ENCODE results near the gene PCCA.

PCCA gene

GRCh38 chr13:100051070-100051469 lies 37.8 kb upstream of the PCCA start:
- Histone ChIP-seq H3K27ac (no peak overlapping the region), H3K9me3 (no peaks in the 10 kb centered on the region), H3K4me1 (no peaks in the 10 kb centered on the region)

GRCh38 chr13:100059827-100060226 lies 29.1 kb upstream of the PCCA start:
- no peaks in the 10 kb centered on the region for H3K36me3 ChIP-seq
- no peak for TF ChIP-seq CTCF (IDR thresholded peaks at IDR 0.05)
- intact Hi-C loops (cut with DNase I; ENCODE audit: low total_unique reads): no loop called here
- no peaks in the 10 kb centered on the region for H3K4me1 ChIP-seq
- no peaks in the 10 kb centered on the region for H3K27me3 ChIP-seq
- peaks cover 0 to 7% (median 0%) of the 10 kb centered on the region in 3 donors for H3K9me3 ChIP-seq
- no peak overlapping the region for H3K4me3 ChIP-seq
- DNase-seq: no peak
- H3K27ac ChIP-seq: no peak overlapping the region

More at GRCh38 chr13:100051070-100051469, 37.8 kb upstream of the PCCA start:
- TF ChIP-seq CTCF (IDR thresholded peaks at IDR 0.05): no peak
- DNase-seq: no peak
- intact Hi-C loops (cut with DNase I; ENCODE audit: low total_unique reads): no loop called here
- Histone ChIP-seq H3K27me3 (no peaks in the 10 kb centered on the region), H3K4me3 (no peak overlapping the region), H3K36me3 (no peaks in the 10 kb centered on the region)

- DNase-seq: no peak
- intact Hi-C loops (cut with DNase I; ENCODE audit: low total_unique reads): no loop called here
Measured at GRCh38 chr13:100063333-100063732, 25.6 kb upstream of the PCCA start.

GRCh38 chr13:100063906-100064305 lies 25.0 kb upstream of the PCCA start:
- DNase-seq: no peak
- Histone ChIP-seq H3K4me1 (no peaks in the 10 kb centered on the region), H3K27me3 (no peaks in the 10 kb centered on the region), H3K4me3 (no peak overlapping the region), H3K27ac (no peak overlapping the region), H3K9me3 (peaks cover 0 to 7% (median 0%) of the 10 kb centered on the region in 3 donors), H3K36me3 (no peaks in the 10 kb centered on the region)
- intact Hi-C loops (cut with DNase I; ENCODE audit: low total_unique reads): no loop called here
- TF ChIP-seq CTCF (IDR thresholded peaks at IDR 0.05): no peak

More at GRCh38 chr13:100063333-100063732, 25.6 kb upstream of the PCCA start:
- no peaks in the 10 kb centered on the region for H3K27me3 ChIP-seq
- H3K36me3 ChIP-seq: no peaks in the 10 kb centered on the region
- H3K4me1 ChIP-seq: no peaks in the 10 kb centered on the region
- peaks cover 0 to 7% (median 0%) of the 10 kb centered on the region in 3 donors for H3K9me3 ChIP-seq
- H3K4me3 ChIP-seq: no peak overlapping the region
- H3K27ac ChIP-seq: no peak overlapping the region
- TF ChIP-seq CTCF (IDR thresholded peaks at IDR 0.05): no peak

- no peak for DNase-seq
- intact Hi-C loops (cut with DNase I; ENCODE audit: low total_unique reads): no loop called here
- no peak for TF ChIP-seq CTCF (IDR thresholded peaks at IDR 0.05)
- Histone ChIP-seq H3K27ac (no peak overlapping the region), H3K27me3 (no peaks in the 10 kb centered on the region), H3K4me1 (no peaks in the 10 kb centered on the region), H3K36me3 (no peaks in the 10 kb centered on the region), H3K9me3 (no peaks in the 10 kb centered on the region), H3K4me3 (no peak overlapping the region)
Measured at GRCh38 chr13:100068133-100068931, 20.6 kb upstream of the PCCA start.
